Ecto neural progenitor cell (in vitro differentiated cells): ENCODE measurements around the gene KIAA1671.

Experiments
- DNase-seq: peaks from one replicate; pipeline ENCODE4 v3.0.0-alpha.2; 2018; ENCODE audit warnings: low spot score

The KIAA1671 gene

DNA sequence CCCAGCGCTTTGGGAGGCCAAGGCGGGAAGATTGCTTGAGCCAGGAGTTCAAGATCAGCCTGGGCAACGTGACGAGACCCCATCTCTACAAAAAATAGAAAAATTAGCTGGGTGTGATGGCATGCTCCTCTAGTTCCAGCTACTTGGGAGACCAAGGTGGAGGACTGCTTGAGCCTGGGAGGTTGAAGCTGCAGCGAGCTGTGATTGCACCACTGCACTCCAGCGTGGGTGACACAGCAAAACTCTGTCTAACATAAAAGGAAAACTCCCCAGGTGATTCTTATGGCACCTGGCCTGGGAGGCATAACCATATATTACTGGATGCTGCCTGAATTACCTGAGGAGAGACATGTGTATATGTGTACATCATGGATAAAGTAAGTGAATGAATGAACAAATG is 29.1 kb downstream of the KIAA1671 start:
- no peak for DNase-seq

GRCh38 chr22:24982301-24983056 is 30.0 kb downstream of the KIAA1671 start:
- DNase-seq: no peak

DNA sequence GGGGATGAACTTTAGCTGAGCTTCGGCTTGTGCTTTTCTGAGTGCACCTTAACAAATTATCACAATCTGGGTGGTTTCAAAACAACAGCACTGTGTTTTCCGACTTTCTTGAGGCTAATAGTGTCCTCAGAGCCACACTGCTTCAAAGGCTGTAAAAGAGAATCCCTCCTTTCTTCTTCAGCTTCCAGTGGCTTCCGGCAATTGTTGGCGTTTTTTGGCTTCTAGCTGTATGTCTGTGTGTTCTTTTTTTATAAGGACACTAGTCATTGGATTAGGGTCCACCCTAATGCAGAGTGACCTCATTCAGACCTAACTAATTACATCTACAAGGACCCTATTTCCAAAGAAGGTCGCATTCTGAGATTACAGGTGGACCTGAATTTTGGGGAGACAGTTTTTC is 30.6 kb downstream of the KIAA1671 start:
- DNase-seq: no peak

DNA sequence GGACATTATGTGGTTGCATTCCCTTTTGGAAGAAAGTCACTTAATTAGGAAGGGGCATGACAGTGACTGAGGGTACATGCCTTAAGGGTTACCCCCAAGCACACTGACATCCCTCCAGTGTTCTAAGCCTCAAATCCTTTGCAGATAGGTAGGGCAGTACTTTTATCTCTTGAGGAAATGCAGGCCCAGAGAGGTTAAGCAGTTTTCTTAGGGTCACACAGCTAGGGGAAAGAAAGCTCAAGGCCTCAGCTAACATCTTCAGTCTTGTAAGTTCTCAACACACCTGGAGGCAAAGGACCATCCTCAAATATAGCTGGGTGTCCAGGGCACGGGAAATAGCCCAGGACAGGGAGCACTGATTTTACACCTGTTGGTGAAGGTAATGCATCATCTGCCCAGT is 31.6 kb downstream of the KIAA1671 start:
- no peak for DNase-seq

GRCh38 chr22:24985826-24986214 is 33.3 kb downstream of the KIAA1671 start:
- DNase-seq: no peak

GRCh38 chr22:24986816-24987215 is 34.3 kb downstream of the KIAA1671 start:
- no peak for DNase-seq

- DNase-seq: no peak
Measured at GRCh38 chr22:24989135-24989534, 36.6 kb downstream of the KIAA1671 start.

DNA sequence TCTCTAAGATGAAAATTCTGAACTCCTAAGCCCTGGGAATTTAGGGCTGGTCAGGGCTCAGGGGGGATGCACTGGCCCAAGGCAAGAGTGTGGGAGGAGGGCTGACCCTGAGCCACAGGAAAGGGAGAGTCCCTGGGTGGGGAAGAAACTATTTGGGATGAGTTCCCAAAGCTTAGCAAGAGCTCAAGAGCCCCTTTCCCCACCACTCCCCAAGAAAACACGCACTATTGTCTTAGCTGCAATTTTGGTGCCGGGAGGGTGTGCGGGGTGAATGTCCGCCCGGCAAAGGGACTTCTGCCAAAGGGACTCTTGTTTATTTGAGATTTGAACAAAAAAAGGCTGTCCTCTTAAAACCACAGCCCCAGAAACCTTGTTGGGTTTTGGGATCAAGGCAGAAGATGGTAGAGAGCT is 37.0 kb downstream of the KIAA1671 start:
- no peak for DNase-seq

- no peak for DNase-seq
Measured at GRCh38 chr22:24990344-24990905, 37.9 kb downstream of the KIAA1671 start.

GRCh38 chr22:24992946-24993345 is 40.4 kb downstream of the KIAA1671 start:
- DNase-seq: no peak

DNA sequence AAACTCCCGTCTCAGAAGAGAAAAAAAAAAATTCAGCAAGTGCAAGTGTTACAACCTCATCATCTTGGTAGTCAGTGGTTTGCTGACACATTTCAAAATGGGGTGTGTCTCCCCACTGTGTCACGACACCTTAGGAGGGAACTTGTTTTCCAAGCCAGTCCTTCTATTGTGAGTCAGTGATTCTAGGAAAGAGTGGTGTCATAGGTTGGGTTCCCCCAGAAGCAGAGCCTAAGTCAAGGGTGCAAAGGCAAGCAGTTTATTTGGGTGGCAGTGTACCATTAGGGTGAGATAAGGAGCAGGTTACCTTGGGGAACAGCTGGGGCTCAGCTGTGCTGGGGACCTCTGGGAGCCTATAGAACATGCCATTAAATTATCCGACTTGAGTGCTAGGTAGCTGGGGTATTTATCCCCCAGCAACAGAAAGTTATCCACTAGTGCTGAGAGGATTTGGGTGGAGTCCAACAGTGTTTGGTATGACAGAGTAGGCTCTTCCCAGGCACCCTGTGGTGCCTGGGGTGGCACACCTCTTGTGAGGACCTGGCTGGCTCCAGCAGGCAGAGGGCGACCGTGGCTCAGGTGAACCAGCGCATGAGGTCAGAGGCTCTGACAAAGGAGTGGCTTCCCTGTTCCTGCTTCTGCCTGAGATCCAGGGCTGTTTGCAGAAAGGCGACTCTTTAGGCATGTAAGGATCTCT is 41.7 kb downstream of the KIAA1671 start:
- no peak for DNase-seq

- DNase-seq: no peak
Measured at GRCh38 chr22:24995649-24996180, 43.2 kb downstream of the KIAA1671 start.

GRCh38 chr22:24996420-24996952 is 44.0 kb downstream of the KIAA1671 start:
- peak; percentile 85 for DNase-seq

DNA sequence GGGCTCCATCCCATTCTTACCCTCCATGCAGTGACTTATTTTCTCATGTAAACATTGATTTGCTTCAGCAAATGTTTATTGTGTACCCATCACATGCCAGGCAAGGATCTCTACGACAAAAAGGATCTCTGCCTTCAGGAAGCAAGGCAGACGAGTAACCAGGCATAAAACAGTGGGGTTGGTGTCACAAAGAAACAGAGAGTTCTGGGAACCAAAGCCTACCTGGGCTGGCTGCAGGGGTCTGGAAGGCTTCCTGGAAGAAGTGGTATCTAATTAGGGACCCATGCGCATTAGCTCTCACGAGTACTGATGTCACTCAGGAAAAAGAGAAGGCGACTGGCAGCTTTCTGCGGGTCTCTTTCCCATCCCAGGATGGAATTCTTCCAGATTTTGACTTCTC is 44.5 kb downstream of the KIAA1671 start:
- DNase-seq: no peak

- no peak for DNase-seq
Measured at GRCh38 chr22:25000686-25001085, 48.2 kb downstream of the KIAA1671 start.

- DNase-seq: no peak
Measured at GRCh38 chr22:25002241-25002985, 49.9 kb downstream of the KIAA1671 start.

DNA sequence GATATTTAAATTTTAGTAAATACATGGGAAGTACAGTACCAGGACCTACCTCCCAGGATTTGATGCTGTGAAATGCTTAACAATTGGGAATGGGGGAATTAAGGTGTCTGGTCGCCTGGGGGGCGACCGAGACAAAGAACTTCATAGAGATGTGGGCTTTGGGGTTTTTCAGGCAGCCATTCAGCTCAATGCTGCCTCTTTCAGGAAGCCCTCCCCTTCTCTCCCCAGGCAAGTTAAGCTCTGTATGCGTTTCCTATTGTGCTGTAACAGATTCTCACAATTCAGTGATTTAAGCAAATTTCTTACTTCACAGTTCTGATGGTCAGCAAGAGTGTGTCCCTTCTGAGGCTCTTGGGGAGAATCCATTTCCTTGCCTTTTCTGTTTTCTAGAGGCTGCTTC is 53.8 kb downstream of the KIAA1671 start:
- DNase-seq: no peak

DNA sequence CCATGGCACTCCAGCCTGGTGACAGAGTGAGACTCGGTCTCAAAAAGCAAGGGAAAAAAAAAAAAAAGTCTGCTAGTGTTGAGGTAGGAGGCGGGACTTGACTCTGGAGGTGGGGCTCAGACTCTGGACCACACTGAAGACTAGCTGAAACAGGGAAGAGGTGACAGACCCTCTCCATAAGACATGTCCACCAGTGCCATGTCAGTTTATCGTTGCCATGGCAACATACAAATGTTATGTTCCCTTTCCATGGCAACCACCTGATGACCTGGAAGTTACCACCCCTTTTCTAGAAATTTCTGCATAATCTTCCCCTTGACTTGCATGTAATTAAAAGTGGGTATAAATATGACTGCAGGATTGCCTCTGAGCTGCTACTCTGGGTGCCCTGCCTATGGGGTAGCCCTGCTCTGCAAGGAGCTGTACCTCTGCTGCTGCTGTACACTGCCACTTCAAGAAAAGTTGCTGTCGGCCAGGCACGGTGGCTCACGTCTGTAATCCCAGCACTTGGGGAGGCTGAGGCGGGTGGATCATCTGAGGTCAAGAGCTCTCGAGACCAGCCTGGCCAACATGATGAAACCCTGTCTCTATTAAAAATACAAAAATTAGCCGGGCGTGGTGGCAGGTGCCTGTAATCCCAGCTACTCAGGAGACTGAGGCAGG is 55.1 kb downstream of the KIAA1671 start:
- DNase-seq: no peak

DNA sequence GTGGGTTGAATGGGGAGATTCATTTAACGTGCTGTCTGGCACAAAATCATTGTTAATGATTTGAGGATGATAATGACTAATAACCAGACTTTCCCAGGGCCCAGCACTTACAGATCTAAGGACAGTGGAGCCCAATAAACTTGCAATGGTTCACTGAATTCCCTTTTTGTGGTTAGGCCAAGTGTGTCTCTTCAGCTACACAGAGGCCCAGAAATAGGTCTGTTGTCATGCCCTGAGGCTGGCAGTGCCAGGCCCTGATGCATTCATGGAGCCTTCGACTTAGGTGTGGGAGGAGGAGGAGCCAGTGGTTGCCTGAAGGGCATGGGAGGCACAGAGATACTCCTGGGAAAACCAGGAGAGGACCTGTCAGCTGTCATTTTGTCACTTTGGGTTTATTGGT is 56.1 kb downstream of the KIAA1671 start:
- DNase-seq: no peak

- DNase-seq: no peak
Measured at GRCh38 chr22:25012741-25013143, 60.2 kb downstream of the KIAA1671 start.

DNA sequence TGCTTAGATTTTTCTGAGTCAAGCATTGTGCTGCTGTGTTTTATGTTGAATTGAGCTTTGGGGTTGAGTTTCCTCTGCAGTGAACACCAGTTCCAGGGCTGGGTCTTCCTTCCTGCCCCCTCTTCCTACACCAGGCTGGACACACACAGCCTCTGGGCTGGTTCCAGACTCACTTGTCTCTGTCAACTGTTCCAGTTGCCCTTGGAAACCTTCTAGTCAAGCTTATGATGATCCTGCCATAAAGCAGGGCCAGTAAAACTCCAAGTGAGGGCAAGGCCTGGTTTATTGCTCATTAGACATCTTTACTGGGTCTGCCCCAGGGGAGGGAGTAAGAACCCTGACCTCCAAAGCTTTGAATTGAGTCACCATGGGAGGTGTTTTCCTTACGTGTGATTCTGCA is 61.1 kb downstream of the KIAA1671 start:
- no peak for DNase-seq
